ENCODE measurements around the gene TIGD1. TPM values are rescaled to one million over a fixed set of nuclear protein-coding genes. Genes with fewer than 3 reads are reported as not detected.

The TIGD1 gene
- total and polyA plus RNA-seq, 7 donors: 0.23 to 4.2 (median 3.0) TPM

DNA sequence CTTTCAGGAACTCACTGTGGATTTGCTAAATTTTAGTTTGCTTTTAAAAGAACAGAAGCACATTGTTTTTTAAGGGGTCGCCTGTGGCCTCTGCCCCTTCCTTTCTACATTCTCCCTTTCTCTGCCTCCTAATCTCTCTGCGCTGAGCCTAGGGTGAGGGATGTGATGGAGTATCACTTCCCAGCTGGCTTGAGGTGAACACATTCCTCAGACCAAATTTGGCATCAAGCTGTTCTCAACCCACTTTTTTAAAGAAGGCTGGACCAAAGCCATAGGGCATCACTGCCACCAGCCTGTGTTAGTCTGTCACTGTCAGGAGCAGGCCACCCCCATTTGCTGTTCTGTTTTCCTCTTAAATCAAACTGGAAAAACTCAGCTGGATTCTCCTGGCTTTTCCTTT, 27.5 kb upstream of the TIGD1 start:
- 86 to 94% methylated on average over 2 of the region's 2 CpGs for WGBS, 2 donors

DNA sequence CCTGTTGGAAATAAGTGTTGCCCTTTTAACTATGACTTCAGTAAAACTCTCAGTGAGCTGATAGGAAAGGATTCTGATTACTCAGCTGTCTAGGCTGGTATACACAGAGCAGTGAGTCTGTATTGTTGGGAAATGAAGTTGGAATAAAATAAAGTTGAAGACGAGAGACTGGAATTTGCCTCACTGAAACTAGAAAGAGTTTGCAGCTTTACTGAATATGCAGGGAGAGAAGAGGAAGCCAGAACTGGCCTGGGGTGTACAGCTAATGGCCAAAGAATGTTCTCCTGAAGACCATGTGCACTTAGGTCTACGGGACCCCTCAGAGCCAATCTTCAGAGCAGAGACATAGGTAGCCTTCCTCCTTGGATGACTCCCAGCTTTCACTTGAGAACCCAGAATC, 26.6 kb upstream of the TIGD1 start:
- Histone ChIP-seq H3K27me3 (no peaks in the 10 kb centered on the region), H3K9me3 (no peaks in the 10 kb centered on the region), H3K36me3 (peaks cover 10 to 74% (median 13%) of the 10 kb centered on the region in 4 donors), H3K27ac (no peak overlapping the region), H3K4me3 (no peak overlapping the region), H3K4me1 (no peaks in the 10 kb centered on the region)
- no peak for TF ChIP-seq POLR2AphosphoS5 (IDR thresholded peaks at IDR 0.05)
- no peak for TF ChIP-seq EP300 (IDR thresholded peaks at IDR 0.05)
- TF ChIP-seq, protein P1, sequence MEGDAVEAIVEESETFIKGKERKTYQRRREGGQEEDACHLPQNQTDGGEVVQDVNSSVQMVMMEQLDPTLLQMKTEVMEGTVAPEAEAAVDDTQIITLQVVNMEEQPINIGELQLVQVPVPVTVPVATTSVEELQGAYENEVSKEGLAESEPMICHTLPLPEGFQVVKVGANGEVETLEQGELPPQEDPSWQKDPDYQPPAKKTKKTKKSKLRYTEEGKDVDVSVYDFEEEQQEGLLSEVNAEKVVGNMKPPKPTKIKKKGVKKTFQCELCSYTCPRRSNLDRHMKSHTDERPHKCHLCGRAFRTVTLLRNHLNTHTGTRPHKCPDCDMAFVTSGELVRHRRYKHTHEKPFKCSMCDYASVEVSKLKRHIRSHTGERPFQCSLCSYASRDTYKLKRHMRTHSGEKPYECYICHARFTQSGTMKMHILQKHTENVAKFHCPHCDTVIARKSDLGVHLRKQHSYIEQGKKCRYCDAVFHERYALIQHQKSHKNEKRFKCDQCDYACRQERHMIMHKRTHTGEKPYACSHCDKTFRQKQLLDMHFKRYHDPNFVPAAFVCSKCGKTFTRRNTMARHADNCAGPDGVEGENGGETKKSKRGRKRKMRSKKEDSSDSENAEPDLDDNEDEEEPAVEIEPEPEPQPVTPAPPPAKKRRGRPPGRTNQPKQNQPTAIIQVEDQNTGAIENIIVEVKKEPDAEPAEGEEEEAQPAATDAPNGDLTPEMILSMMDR (IDR thresholded peaks at IDR 0.05): no peak
- TF ChIP-seq POLR2A (IDR thresholded peaks at IDR 0.05): no peak
- WGBS, 2 donors: 73 to 91% methylated on average over 2 of the region's 2 CpGs
- no peak for DNase-seq
- intact Hi-C loops (cut with DNase I): no loop called here

More for the DNA sequence above, 27.5 kb upstream of the TIGD1 start:
- DNase-seq: no peak
- Histone ChIP-seq H3K27me3 (no peaks in the 10 kb centered on the region), H3K9me3 (no peaks in the 10 kb centered on the region), H3K36me3 (peaks cover 10 to 74% (median 13%) of the 10 kb centered on the region in 4 donors), H3K27ac (no peak overlapping the region), H3K4me1 (no peaks in the 10 kb centered on the region), H3K4me3 (no peak overlapping the region)
- intact Hi-C loops (cut with DNase I): no loop called here
- TF ChIP-seq POLR2AphosphoS5 (IDR thresholded peaks at IDR 0.05) (no peak), EP300 (IDR thresholded peaks at IDR 0.05) (no peak), POLR2A (IDR thresholded peaks at IDR 0.05) (no peak)
- TF ChIP-seq, protein P1 (IDR thresholded peaks at IDR 0.05): no peak

DNA sequence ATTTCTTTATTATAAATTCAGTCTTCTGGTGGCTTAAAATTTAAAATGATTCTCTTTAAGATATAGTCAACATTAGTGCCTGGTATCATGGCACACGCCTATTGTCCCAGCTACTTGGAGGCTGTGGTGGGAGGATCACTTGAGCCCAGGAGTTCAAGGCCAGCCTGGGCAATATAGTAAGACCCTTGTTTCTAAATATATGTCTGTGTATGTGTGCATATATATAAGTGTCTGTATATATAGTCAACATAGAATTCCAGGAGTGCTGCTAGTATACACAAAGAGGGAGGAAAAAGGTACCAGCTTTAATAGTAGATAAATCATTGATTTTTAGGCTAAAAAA, 25.0 kb upstream of the TIGD1 start:
- H3K36me3 ChIP-seq: peaks cover 0 to 74% (median 12%) of the 10 kb centered on the region in 4 donors
- intact Hi-C loops (cut with DNase I): no loop called here
- WGBS, 2 donors: 44 to 89% methylated on average over 1 of the region's 1 CpG

DNA sequence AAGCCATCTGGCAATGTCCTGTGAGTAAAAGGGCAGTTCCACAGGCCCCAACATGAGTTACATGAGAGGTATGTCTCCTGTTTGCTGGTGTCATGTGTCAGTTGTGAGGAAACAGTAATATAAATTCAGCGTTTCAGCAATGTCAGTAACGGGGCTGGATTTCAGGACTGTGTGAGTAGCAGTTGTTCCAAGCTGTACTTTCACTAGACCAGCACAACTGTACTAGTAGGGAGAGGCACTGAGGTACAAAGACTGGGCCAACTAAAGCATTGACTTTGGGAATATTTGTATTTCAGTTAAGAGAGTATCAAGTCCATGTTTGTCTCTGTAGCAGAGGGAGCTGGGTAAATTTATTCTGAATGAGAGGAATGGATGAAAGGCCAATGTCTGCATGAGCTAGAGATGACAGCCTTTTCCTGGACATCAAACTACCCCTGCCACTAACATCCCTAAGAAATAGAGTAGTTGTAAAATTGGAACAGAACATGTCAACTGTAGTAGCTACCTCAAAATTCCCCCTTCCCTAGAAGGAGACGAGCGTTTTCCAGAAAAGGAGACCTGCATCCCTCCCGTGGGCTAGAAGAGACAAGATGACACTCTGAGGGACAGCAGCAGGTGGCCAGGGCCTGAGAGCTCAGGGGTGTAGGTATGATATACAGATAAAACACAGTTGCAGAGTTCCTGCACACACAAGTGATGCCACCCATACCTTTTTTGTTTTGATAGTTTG, 24.5 kb upstream of the TIGD1 start:
- H3K36me3 ChIP-seq: peaks cover under 1 to 78% (median 16%) of the 10 kb centered on the region in 4 donors
- no peak overlapping the region for H3K4me3 ChIP-seq
- intact Hi-C loops (cut with DNase I): no loop called here
- H3K4me1 ChIP-seq: no peaks in the 10 kb centered on the region
- no peaks in the 10 kb centered on the region for H3K9me3 ChIP-seq
- TF ChIP-seq, protein P1 (IDR thresholded peaks at IDR 0.05): no peak
- no peak for TF ChIP-seq EP300 (IDR thresholded peaks at IDR 0.05)
- no peak for TF ChIP-seq POLR2A (IDR thresholded peaks at IDR 0.05)
- no peak for TF ChIP-seq POLR2AphosphoS5 (IDR thresholded peaks at IDR 0.05)
- H3K27me3 ChIP-seq: no peaks in the 10 kb centered on the region
- no peak for DNase-seq
- 33 to 79% methylated on average over 5 of the region's 5 CpGs for WGBS, 2 donors
- no peak overlapping the region for H3K27ac ChIP-seq

More for the DNA sequence above, 25.0 kb upstream of the TIGD1 start:
- H3K4me3 ChIP-seq: no peak overlapping the region
- no peak for TF ChIP-seq EP300 (IDR thresholded peaks at IDR 0.05)
- TF ChIP-seq POLR2AphosphoS5 (IDR thresholded peaks at IDR 0.05): no peak
- no peak for TF ChIP-seq POLR2A (IDR thresholded peaks at IDR 0.05)
- TF ChIP-seq, protein P1 (IDR thresholded peaks at IDR 0.05): no peak
- no peaks in the 10 kb centered on the region for H3K4me1 ChIP-seq
- DNase-seq: no peak
- H3K27ac ChIP-seq: no peak overlapping the region
- no peaks in the 10 kb centered on the region for H3K9me3 ChIP-seq
- no peaks in the 10 kb centered on the region for H3K27me3 ChIP-seq
